NCI-H2107 (cell line): ENCODE data around the gene CSPG5.

ENCODE experiments used
- DNase-seq: peaks from one replicate; lab custom pipeline; 2025; lab: John Stamatoyannopoulos, UW

CSPG5 gene

GRCh38 chr3:47578691-47579632 is at the start of gene CSPG5:
TSS of gene CSPG5 (minus strand) at chr3:47578865. CDS start at chr3:47578693, 172 bp downstream.
- DNase-seq = no peak

GRCh38 chr3:47628426-47628825 is 49.8 kb upstream of the CSPG5 start:
- DNase-seq = no peak

- DNase-seq = no peak
Measured at GRCh38 chr3:47622671-47623461, 44.2 kb upstream of the CSPG5 start.

- DNase-seq = no peak
Measured at GRCh38 chr3:47617086-47618010, 38.7 kb upstream of the CSPG5 start.

- DNase-seq = no peak
Measured at GRCh38 chr3:47614788-47615187, 36.1 kb upstream of the CSPG5 start.

GRCh38 chr3:47613722-47614121 is 35.1 kb upstream of the CSPG5 start:
- no peak for DNase-seq

- DNase-seq = no peak
Measured at GRCh38 chr3:47612879-47613278, 34.2 kb upstream of the CSPG5 start.

GRCh38 chr3:47612178-47612577 is 33.5 kb upstream of the CSPG5 start:
- DNase-seq = no peak

GRCh38 chr3:47611576-47611975 is 32.9 kb upstream of the CSPG5 start:
- DNase-seq = no peak

GRCh38 chr3:47610583-47610982 is 31.9 kb upstream of the CSPG5 start:
- DNase-seq = no peak

- no peak for DNase-seq
Measured at GRCh38 chr3:47607335-47607734, 28.7 kb upstream of the CSPG5 start.

GRCh38 chr3:47606165-47606564 is 27.5 kb upstream of the CSPG5 start:
- DNase-seq = no peak

GRCh38 chr3:47605652-47606051 is 27.0 kb upstream of the CSPG5 start:
- no peak for DNase-seq

- DNase-seq = no peak
Measured at GRCh38 chr3:47604145-47604544, 25.5 kb upstream of the CSPG5 start.

- DNase-seq = no peak
Measured at GRCh38 chr3:47603332-47603731, 24.7 kb upstream of the CSPG5 start.

- DNase-seq = no peak
Measured at GRCh38 chr3:47601281-47601680, 22.6 kb upstream of the CSPG5 start.

- no peak for DNase-seq
Measured at GRCh38 chr3:47594792-47595191, 16.1 kb upstream of the CSPG5 start.

- no peak for DNase-seq
Measured at GRCh38 chr3:47592066-47592795, 13.6 kb upstream of the CSPG5 start.

- no peak for DNase-seq
Measured at GRCh38 chr3:47590216-47590615, 11.6 kb upstream of the CSPG5 start.

- no peak for DNase-seq
Measured at GRCh38 chr3:47588587-47588986, 9.9 kb upstream of the CSPG5 start.

GRCh38 chr3:47588053-47588452 is 9.4 kb upstream of the CSPG5 start:
- no peak for DNase-seq
